SU-DHL-6 (cell line): ENCODE measurements around the gene MFSD6.

Experiments used
- EZH2phosphoT487 ChIP-seq: fragments of 200-600 bp; sonication (generic), shearing (Covaris generic); conservative IDR thresholded peaks from 2 replicates; pipeline ENCODE4 v1.6.1; 2018; ENCODE audit warnings: mild to moderate bottlenecking, antibody characterized with exemption, low read length, moderate library complexity, mixed read lengths
- TF ChIP-seq, protein P1 (sequence below): fragments of 200-600 bp; sonication (generic); IDR thresholded peaks from one replicate; pipeline ENCODE4 v1.5.1; 2017; ENCODE audit warnings: antibody characterized with exemption, mild to moderate bottlenecking, low read length, moderate library complexity; ENCODE audit not compliant: insufficient read depth, poor library complexity, severe bottlenecking

DNA sequence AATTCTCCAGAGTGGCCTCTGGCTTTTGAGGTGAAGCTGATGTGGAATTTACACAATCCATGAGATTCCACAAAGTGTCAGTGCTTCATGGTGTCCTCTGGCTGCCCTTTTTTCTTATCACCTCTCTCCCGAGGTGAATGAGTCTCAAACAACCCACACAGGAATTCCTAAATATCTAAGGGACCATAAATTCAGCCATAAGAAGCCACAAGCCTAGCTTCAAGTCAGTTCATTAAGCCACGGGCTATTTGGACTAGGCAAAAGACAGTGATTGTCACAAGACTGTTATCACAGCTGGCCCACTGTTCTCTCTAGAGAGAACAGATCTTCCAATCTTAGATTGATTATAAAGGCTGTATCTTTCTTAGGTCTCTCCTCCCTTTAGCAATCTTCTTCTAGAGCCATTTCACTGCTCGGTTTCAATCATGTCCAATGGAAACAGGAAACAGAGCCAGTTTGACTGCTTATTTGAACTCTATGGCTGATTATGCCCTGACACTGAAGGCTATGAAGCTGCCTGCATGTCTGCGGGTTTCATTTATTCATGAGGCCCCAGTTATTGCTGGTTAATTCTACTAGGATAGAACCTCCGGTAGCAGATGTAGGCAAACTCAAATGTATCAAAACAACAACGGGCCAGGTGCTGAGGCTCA, 122.2 kb downstream of the MFSD6 start:
- TF ChIP-seq, protein P1, sequence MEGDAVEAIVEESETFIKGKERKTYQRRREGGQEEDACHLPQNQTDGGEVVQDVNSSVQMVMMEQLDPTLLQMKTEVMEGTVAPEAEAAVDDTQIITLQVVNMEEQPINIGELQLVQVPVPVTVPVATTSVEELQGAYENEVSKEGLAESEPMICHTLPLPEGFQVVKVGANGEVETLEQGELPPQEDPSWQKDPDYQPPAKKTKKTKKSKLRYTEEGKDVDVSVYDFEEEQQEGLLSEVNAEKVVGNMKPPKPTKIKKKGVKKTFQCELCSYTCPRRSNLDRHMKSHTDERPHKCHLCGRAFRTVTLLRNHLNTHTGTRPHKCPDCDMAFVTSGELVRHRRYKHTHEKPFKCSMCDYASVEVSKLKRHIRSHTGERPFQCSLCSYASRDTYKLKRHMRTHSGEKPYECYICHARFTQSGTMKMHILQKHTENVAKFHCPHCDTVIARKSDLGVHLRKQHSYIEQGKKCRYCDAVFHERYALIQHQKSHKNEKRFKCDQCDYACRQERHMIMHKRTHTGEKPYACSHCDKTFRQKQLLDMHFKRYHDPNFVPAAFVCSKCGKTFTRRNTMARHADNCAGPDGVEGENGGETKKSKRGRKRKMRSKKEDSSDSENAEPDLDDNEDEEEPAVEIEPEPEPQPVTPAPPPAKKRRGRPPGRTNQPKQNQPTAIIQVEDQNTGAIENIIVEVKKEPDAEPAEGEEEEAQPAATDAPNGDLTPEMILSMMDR, result no peak
- TF ChIP-seq EZH2phosphoT487, result no peak
